ENCODE measurements around the gene ATG101. TPM values are rescaled to one million over a fixed set of nuclear protein-coding genes. Genes with fewer than 3 reads are reported as not detected.

Gene ATG101
- polyA plus RNA-seq, 1 donor from 2014 or later = 53.9 TPM

DNA sequence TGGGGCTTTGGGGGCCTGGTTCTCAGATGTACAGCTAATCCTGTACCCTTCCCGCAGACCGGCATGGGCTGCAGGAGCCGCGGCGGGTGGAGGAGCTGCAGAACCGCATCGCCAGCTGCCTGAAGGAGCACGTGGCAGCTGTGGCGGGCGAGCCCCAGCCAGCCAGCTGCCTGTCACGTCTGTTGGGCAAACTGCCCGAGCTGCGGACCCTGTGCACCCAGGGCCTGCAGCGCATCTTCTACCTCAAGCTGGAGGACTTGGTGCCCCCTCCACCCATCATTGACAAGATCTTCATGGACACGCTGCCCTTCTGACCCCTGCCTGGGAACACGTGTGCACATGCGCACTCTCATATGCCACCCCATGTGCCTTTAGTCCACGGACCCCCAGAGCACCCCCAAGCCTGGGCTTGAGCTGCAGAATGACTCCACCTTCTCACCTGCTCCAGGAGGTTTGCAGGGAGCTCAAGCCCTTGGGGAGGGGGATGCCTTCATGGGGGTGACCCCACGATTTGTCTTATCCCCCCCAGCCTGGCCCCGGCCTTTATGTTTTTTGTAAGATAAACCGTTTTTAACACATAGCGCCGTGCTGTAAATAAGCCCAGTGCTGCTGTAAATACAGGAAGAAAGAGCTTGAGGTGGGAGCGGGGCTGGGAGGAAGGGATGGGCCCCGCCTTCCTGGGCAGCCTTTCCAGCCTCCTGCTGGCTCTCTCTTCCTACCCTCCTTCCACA lies 11.0 kb upstream of the ATG101 start:
- no peaks in the 10 kb centered on the region for H3K79me2 ChIP-seq (replicated peaks; ENCODE audit: insufficient read depth, low read length)
- no peaks in the 10 kb centered on the region for H4K20me1 ChIP-seq (ENCODE audit: insufficient read depth)
- H2AFZ ChIP-seq (ENCODE audit: low read depth, low read length) = no peak overlapping the region
- no peak overlapping the region for H3K4me3 ChIP-seq (ENCODE audit: low read length)
- peak overlapping the region; percentile 39 for H3K9ac ChIP-seq (ENCODE audit: low read length)
- H3K27ac ChIP-seq (ENCODE audit: low read length) = peak overlapping the region; percentile 57
- no peaks in the 10 kb centered on the region for H3K36me3 ChIP-seq (ENCODE audit: insufficient read depth, low read length)
- no peak overlapping the region for H3K4me2 ChIP-seq (ENCODE audit: low read length)
- H3K9me2 ChIP-seq (ENCODE audit: insufficient read depth, low read length) = no peaks in the 10 kb centered on the region
- H3F3A ChIP-seq (ENCODE audit: insufficient read depth, low read length, poor library complexity, severe bottlenecking) = no peaks in the 10 kb centered on the region
- TF ChIP-seq TAF1 (IDR thresholded peaks at IDR 0.05; ENCODE audit: low read depth) (no peak), SMC3 (conservative IDR thresholded peaks at IDR 0.05; ENCODE audit: poor library complexity) (no peak), EP300 (conservative IDR thresholded peaks at IDR 0.05; ENCODE audit: poor library complexity, severe bottlenecking) (no peak), EZH2 (IDR thresholded peaks at IDR 0.05; ENCODE audit: borderline replicate concordance, insufficient read depth, low read length, poor library complexity, severe bottlenecking) (no peak), CTCF (IDR thresholded peaks at IDR 0.05; ENCODE audit: poor library complexity, severe bottlenecking) (no peak), MXI1 (conservative IDR thresholded peaks at IDR 0.05; ENCODE audit: poor library complexity, severe bottlenecking) (no peak), POLR2AphosphoS5 (IDR thresholded peaks at IDR 0.05) (no peak), REST (IDR thresholded peaks at IDR 0.05; ENCODE audit: borderline replicate concordance) (no peak), RAD21 (conservative IDR thresholded peaks at IDR 0.05) (no peak)
- H3K9me3 ChIP-seq (ENCODE audit: low read length) = no peaks in the 10 kb centered on the region
- H3K27me3 ChIP-seq (ENCODE audit: insufficient read depth, low read depth, low read length) = no peaks in the 10 kb centered on the region

GRCh38 chr12:52059582-52060497 lies 9.9 kb upstream of the ATG101 start:
- Histone ChIP-seq H3K4me2 (ENCODE audit: low read length) (no peak overlapping the region), H3F3A (ENCODE audit: insufficient read depth, low read length, poor library complexity, severe bottlenecking) (no peaks in the 10 kb centered on the region), H3K4me3 (ENCODE audit: low read length) (no peak overlapping the region), H3K27ac (ENCODE audit: low read length) (peak overlapping the region; percentile 57), H2AFZ (ENCODE audit: low read depth, low read length) (no peak overlapping the region), H3K9me2 (ENCODE audit: insufficient read depth, low read length) (no peaks in the 10 kb centered on the region), H3K79me2 (replicated peaks; ENCODE audit: insufficient read depth, low read length) (no peaks in the 10 kb centered on the region), H3K27me3 (ENCODE audit: insufficient read depth, low read depth, low read length) (no peaks in the 10 kb centered on the region), H3K9me3 (ENCODE audit: low read length) (no peaks in the 10 kb centered on the region), H3K9ac (ENCODE audit: low read length) (no peak overlapping the region), H3K36me3 (ENCODE audit: insufficient read depth, low read length) (no peaks in the 10 kb centered on the region), H4K20me1 (ENCODE audit: insufficient read depth) (no peaks in the 10 kb centered on the region)
- no peak for TF ChIP-seq RAD21 (conservative IDR thresholded peaks at IDR 0.05)
- no peak for TF ChIP-seq TAF1 (IDR thresholded peaks at IDR 0.05; ENCODE audit: low read depth)
- TF ChIP-seq CTCF (IDR thresholded peaks at IDR 0.05; ENCODE audit: poor library complexity, severe bottlenecking) = no peak
- peak; percentile 19 for TF ChIP-seq POLR2AphosphoS5 (IDR thresholded peaks at IDR 0.05)
- TF ChIP-seq SMC3 (conservative IDR thresholded peaks at IDR 0.05; ENCODE audit: poor library complexity) = no peak
- no peak for TF ChIP-seq EP300 (conservative IDR thresholded peaks at IDR 0.05; ENCODE audit: poor library complexity, severe bottlenecking)
- no peak for TF ChIP-seq EZH2 (IDR thresholded peaks at IDR 0.05; ENCODE audit: borderline replicate concordance, insufficient read depth, low read length, poor library complexity, severe bottlenecking)

Measured in neural cell (in vitro differentiated cells).